ENCODE measurements around the gene CDK16.

The CDK16 gene

GRCh38 chrX:47228550-47229270 is 10.2 kb downstream of the CDK16 start:
- no peak for DNase-seq (ENCODE audit: low read depth in 2 of 2)

DNA sequence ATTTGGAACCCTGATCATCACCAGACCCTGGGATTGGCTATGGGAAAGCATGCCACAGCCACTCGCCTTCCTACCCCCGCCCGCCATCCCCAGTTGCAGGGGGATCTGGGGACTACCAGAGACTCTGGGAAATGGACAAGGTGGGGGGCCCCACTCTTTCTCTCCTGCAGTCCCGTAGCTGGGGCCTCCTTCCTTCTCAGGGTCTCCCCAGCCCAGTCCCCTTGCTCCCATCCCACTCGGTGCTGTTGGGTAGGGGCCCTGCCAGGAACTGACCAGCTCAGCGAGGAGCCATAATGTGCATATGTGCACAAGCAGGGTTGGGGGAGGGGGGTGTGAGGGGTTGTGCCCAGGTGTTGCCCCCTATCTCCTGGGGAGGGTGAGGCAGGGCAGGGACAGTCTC is 10.9 kb downstream of the CDK16 start:
- DNase-seq (ENCODE audit: low read depth in 2 of 2), result no peak

GRCh38 chrX:47230136-47230868 is 11.8 kb downstream of the CDK16 start:
- no peak for DNase-seq (ENCODE audit: low read depth in 2 of 2)

GRCh38 chrX:47231167-47231566 is 12.7 kb downstream of the CDK16 start:
- no peak for DNase-seq (ENCODE audit: low read depth in 2 of 2)

DNA sequence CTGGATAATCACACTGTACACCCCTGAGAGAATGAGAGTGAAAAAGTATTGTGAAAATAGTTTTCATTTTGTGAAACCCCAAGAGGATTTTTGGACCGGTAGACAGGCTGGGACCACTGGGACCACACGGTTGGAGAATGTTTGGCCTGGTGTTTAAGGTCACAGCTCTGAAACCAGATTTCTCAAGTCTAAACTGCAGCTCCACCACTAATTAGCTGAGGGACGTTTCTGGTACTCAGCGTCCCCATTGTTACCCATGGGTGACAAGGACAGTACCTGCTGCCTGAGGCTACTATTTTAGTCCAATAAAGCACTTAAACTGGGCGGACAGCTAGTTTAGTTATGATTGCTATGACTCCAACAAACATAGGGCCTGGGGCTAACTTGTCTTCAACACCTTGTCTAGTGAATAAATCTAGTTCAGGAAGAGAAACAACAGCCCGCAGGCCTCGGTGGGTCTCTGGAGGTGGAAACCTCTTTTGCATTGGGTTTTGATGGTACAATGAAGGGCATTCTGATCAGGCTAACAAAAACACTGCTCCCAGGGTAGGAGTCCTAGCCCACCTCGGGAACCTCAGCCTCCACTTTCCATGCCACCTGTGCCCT is 13.8 kb downstream of the CDK16 start:
- DNase-seq (ENCODE audit: low read depth in 2 of 2), result no peak

DNA sequence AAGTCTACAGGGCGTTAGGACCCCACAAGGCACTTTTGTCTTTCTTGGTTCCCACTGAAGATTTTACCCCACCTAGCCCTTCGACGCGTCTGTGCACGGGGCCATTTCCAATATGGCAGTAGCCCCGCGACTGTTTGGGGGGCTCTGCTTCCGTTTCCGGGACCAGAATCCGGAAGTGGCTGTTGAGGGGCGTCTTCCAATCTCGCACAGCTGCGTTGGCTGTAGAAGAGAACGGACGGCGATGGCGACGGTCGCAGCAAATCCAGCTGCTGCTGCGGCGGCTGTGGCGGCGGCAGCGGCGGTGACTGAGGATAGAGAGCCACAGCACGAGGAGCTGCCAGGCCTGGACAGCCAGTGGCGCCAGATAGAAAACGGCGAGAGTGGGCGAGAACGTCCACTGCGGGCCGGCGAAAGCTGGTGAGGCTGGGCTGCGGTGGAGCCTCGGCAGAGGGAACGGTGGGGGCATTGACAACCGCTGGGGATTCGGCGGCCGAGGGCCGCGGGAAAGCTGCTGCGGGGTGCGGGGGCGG is 14.4 kb downstream of the CDK16 start, which contains the start of gene USP11:
TSS of gene USP11 (plus strand) at position 207 of the 530 bp plus-strand sequence. CDS start at position 242, 35 bp downstream.
- DNase-seq (ENCODE audit: low read depth in 2 of 2), result no peak

DNA sequence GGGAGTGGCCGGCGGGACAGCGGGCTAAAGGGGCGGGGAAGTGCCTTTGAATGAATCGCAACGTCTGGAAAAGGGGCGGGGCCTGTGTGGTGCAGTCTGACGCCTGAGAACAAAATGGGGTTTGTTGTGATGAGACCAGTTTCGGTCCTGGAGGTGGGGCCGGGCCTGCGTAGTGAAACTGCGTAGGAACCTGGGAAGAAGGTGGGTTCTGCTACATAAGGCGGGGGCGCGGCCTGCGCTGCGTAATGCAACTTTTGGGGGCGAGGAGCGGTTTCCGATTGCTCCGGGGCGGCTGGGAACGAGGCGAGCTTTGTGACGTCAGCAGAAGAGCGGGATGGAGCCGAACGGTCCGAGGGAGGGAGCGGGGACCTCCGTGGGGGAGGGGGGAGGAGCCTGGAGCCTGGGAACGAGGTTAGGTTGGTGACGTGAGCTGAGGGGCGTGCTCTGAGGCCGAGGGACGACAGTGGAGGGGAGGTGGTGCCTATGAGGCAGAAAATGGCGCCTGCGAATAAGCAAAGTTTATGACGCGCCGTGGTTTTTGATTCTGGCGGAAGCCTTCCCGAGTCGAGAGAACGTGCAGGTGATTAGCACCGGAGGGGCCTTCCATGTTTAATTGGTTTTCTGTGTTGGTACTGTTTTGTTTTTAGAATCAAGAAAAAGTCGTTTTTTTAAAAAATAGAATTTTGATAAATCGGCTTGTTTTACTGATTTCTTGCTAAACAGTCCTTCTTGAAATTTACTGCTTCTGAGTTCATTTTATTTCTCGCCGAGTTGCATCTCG is 15.0 kb downstream of the CDK16 start:
- DNase-seq (ENCODE audit: low read depth in 2 of 2), result peak; percentile 80 to 85

- DNase-seq (ENCODE audit: low read depth in 2 of 2), result no peak
Observed at GRCh38 chrX:47234583-47234982, 16.1 kb downstream of the CDK16 start.

GRCh38 chrX:47235691-47236103 is 17.2 kb downstream of the CDK16 start:
- no peak for DNase-seq (ENCODE audit: low read depth in 2 of 2)

GRCh38 chrX:47239199-47239598 is 20.7 kb downstream of the CDK16 start:
- no peak for DNase-seq (ENCODE audit: low read depth in 2 of 2)

- DNase-seq (ENCODE audit: low read depth in 2 of 2), result no peak
Observed at GRCh38 chrX:47239898-47240545, 21.5 kb downstream of the CDK16 start.

GRCh38 chrX:47240619-47241018 is 22.1 kb downstream of the CDK16 start:
- DNase-seq (ENCODE audit: low read depth in 2 of 2), result no peak

GRCh38 chrX:47241201-47242011 is 22.9 kb downstream of the CDK16 start:
- DNase-seq (ENCODE audit: low read depth in 2 of 2), result no peak

- no peak for DNase-seq (ENCODE audit: low read depth in 2 of 2)
Observed at GRCh38 chrX:47242321-47242720, 23.8 kb downstream of the CDK16 start.

DNA sequence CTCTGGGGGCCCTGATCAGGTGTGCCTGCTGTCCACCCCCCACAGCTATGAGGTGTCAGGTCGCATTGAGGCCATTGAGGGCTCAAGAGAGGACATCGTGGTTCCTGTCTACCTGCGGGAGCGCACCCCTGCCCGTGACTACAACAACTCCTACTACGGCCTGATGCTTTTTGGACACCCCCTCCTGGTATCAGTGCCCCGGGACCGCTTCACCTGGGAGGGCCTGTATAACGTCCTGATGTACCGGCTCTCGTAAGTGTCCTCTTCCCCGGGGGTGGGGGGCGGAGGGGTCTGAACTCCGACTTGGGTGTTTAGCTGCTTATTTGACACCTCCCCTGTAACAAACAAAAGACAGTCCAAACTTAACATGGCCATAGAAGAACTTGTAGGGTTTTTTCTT is 24.9 kb downstream of the CDK16 start:
- no peak for DNase-seq (ENCODE audit: low read depth in 2 of 2)

GRCh38 chrX:47244676-47245075 is 26.2 kb downstream of the CDK16 start:
- DNase-seq (ENCODE audit: low read depth in 2 of 2), result no peak

GRCh38 chrX:47245156-47245555 is 26.7 kb downstream of the CDK16 start:
- no peak for DNase-seq (ENCODE audit: low read depth in 2 of 2)

- DNase-seq (ENCODE audit: low read depth in 2 of 2), result no peak
Observed at GRCh38 chrX:47247206-47247998, 28.9 kb downstream of the CDK16 start.

DNA sequence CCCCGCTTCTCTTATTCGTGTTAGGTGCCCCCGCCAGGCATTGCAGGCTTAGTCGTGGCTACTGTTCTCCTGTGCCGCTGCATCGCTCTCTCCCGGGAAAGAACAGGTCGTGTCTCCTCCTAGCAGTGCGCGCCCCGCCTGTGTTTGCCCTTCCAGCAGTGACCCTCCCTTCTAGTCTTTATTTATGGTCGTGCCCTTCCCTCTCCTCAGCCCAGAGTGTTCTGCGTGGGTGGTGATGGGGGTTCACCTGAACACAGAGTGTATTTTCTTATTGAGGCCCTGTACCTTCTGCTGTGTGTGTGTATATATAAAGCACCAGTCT is 29.5 kb downstream of the CDK16 start:
- DNase-seq (ENCODE audit: low read depth in 2 of 2), result no peak

GRCh38 chrX:47248576-47248975 is 30.1 kb downstream of the CDK16 start:
- no peak for DNase-seq (ENCODE audit: low read depth in 2 of 2)
